GM18505 (cell line): ENCODE measurements around the gene PRR14L.
"Not testable (repeated sequence)": the region's sequence is repeated elsewhere in the genome, so short reads cannot be mapped to it uniquely, and the experiment has no call there.

Experiments used
- ATAC-seq: cut with Tn5 transposase; IDR thresholded peaks from one replicate; pipeline ENCODE4 v1.9.1; 2021; ENCODE audit not compliant: unreplicated experiment
- POLR2A ChIP-seq: IDR thresholded peaks from 4 replicates; pipeline ENCODE4 v1.6.1; 2011; ENCODE audit warnings: borderline replicate concordance; ENCODE audit not compliant: insufficient read depth, insufficient read length; ENCODE audit errors: extremely low read depth

Gene PRR14L

DNA sequence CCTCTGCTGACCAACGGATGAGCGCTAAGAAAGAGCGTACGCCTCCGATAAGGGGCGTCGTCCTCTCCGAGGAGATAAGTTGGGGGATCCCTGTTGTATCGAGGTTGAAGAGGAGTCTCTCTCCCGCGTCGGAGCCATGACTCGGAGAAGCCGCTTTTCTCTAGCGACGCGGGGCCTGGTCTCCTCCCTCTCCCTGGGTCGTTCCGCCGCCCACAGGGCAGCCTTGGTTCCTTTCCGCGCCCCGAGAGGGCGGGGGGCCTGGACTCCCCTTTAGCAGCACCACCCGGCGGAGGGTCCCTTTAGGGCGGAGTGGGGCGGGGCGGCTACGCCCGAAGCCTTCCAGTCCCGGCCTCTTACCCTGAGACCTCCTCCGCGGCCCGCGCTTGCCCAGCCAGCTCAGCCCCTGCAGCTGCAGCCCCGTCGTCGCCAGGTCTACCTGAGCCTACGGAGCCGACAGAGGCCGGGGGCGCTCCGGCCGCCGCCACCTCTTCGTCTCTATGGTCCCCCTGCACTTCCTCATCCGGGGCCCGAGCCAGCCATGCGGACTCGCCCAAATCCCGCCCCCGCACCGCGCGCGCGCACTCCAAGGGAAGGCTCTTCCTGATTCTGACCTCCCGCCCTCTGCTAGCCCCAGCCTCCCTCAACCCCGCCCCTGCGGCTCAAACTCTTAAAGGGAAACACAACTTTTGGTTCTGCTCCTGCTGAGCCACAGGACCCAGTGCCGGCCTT is at the start of gene PRR14L:
PRR14L (minus strand) TSS at position 497 of the 729 bp plus-strand sequence. CDS start 11,272 bp downstream, outside the sequence.
- TF ChIP-seq POLR2A: peak; percentile 95
- ATAC-seq: peak; percentile 52

DNA sequence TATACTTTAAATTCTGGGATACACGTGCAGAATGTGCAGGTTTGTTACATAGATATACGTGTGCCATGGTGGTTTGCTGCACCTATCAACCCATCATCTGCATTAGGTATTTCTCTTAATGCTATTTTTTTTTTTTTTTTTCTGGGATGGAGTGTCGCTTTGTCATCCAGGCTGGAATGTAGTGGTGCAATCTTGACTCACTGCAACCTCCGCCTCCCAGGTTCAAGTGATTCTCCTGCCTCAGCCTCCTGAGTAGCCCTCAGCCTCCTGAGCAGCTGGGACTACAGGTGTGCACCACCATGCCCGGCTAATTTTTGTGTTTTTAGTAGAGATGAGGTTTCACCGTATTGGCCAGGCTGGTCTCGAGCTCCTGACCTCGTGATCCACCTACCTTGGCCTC is 49.4 kb upstream of the PRR14L start:
- ATAC-seq: not testable (repeated sequence)

DNA sequence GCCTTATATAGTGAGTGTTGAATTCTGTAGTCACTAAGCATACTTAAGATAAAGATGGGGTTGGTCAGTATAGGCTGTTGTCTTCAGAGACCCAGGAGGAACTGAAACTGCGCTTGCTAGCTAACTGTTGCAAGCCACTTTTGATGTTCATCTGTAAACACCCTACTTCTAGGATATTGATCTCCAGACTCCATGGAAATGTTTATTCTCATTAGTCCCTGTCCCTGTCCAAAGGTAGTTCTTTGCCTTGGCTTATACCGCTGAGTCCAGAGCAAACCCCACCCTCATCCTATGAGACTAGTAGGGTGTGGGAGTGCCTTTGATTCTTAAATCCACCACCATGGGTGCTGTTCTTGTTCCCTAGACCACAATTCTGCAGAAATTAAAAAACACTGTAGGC is 40.3 kb upstream of the PRR14L start:
- TF ChIP-seq POLR2A: no peak

DNA sequence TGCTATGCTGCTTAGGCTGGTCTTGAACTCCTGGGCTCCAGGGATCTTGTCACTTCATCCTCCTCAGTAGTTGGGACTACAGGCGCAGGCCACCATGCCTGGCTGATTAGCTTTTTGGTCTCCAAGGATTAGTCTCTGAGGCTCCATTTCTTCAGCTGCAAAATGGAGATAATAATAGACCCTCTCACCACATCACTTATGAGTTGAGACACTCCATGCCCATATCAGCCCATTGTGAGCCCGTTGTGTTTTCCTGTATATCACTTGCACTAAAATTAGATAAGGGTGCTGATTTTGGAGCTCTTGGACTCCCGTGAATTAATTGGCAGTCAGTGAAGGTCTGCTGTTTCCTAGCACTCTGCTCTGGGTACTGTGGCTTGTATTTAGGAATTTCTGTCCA is 39.9 kb upstream of the PRR14L start:
- no peak for ATAC-seq
- TF ChIP-seq POLR2A: no peak

More for the DNA sequence above, 40.3 kb upstream of the PRR14L start:
- no peak for ATAC-seq

DNA sequence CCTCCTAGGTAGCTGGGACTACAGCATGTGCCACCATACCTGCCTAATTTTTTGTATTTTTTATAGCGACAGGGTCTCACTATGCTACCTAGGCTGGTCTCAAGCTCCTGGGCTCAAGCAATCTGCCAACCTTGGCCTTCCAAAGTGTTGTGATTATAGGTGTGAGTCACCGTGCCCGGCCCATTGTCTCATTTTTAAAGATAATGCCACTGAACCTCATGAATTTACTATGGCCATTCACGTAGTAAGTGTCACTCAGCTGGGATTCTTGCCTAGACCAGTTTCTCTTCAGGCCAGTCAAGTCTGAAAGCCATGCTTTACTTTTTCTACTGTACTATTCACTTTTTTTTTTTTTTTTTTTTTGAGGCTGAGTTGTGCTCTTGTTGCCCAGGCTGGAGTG is 26.3 kb upstream of the PRR14L start:
- ATAC-seq: no peak
- no peak for TF ChIP-seq POLR2A

DNA sequence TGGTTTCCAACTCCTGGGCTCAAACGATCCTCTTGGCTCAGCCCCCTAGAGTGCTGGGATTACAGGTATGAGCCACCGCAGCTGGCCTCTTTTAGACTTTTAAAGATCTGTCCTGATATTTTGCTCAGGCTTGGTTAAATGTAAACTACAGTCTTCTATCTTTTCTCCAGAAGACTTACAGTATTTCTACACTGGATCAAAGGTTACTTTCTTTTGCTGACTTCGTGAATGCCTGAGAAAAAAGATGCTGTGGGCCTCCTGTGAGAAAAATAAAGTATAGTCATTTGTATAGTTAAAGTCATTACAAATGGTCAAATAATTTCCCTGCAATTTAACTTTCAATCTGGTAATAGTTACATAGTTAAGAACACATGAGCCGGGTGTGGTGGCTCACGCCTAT is 23.5 kb upstream of the PRR14L start:
- TF ChIP-seq POLR2A: no peak
- ATAC-seq: no peak

DNA sequence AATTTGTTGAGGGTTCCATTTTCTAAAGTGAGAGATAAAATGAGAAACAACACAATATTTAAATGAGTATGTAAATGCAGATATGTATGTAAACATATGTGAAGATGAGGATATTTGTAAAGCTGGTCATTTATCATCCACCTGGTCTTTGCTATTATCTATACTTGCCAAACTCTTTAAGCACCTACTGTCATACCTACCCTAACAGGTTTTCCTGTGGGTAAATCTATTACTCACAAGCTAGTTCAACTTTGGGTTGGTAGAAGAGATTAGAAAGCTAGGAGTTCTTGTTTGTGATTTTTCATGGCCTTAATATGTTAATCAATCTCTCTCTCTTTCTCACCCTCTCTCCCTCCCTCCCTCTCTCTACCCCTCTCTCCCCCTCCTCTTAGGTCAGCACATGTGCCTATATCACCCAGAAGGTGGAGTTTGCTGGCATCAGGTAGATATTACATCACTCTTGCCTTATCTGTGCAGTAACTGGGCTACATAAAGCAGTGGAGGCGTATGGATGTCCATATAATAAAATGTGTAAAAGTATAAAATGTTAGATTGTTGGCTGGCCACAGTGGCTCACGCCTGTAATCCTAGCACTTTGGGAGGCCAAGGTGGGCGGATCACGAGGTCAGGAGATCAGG is 18.6 kb upstream of the PRR14L start:
- no peak for ATAC-seq
- no peak for TF ChIP-seq POLR2A

DNA sequence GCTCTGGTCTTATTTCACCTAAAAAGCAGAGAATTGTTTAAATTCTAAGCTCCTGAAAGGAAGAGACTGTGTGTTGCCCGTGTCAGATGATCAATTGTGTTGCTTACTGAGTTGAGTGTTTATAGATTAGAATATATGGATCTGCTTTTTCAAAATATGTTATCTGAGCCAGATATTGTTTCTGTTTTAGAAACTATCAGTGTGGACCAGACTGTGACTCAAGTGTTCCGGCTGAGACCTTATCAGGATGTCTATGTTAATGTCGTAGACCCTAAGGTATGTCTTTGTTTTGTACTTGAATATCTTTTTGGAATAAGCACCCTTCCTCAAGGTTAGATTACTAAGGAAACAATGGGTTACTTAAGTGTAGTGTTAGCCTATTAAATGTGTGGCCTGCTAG is 14.9 kb upstream of the PRR14L start:
- no peak for TF ChIP-seq POLR2A
- no peak for ATAC-seq

DNA sequence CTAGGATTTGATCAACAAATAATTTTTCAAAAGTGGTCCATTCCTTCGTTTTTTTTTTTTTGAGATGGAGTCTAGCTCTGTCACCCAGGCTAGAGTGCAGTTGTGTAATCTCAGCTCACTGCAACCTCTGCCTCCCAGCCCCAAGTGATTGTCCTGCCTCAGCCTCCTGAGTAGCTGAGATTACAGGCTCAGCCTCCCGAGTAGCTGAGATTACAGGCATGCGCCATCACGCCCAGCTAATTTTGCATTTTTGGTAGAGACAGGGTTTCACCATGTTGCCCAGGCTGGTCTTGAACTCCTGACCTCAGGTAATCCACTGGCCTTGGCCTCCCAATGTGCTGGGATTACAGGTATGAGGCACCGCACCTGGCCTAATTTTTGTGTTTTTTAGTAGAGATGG is 8.9 kb upstream of the PRR14L start:
- not testable (repeated sequence) for ATAC-seq

DNA sequence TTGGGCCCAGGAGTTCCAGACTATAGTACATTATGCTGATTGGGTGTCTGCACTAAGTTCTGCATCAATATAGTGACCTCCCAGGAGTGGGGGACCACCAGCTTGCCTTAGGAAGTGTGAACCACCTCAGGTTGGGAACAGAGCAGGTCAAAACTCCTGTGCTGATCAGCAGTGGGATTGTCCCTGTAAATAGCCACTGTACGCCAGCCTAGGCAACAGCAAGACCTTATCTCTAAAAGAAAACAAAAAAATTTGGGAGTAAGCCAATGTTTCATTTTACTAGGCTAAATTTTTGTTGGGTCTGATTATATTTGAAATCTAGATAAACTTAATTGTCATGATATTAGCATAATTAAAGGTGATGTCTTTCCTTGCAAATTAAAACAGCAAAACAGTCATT is 7.3 kb upstream of the PRR14L start:
- no peak for ATAC-seq
- TF ChIP-seq POLR2A: no peak

DNA sequence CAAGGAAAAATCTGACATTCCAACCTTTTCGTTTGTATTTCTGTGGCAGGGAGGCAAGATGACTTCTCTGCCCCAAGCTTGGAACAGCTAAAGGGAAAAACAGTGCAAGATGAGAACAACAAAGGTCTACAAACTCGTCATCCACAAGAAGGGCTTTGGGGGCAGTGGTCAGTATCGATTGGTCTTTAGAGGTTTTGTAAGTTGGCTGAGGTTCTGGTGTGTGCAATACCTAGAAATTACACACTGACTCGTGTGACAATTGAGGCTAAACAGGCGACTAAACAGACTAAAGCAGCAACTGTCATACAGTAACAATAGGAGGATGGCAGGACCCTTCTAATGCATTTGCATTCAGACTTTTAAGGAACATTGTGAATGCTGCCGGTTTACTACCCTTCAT is 4.9 kb upstream of the PRR14L start:
- TF ChIP-seq POLR2A: no peak
- no peak for ATAC-seq

DNA sequence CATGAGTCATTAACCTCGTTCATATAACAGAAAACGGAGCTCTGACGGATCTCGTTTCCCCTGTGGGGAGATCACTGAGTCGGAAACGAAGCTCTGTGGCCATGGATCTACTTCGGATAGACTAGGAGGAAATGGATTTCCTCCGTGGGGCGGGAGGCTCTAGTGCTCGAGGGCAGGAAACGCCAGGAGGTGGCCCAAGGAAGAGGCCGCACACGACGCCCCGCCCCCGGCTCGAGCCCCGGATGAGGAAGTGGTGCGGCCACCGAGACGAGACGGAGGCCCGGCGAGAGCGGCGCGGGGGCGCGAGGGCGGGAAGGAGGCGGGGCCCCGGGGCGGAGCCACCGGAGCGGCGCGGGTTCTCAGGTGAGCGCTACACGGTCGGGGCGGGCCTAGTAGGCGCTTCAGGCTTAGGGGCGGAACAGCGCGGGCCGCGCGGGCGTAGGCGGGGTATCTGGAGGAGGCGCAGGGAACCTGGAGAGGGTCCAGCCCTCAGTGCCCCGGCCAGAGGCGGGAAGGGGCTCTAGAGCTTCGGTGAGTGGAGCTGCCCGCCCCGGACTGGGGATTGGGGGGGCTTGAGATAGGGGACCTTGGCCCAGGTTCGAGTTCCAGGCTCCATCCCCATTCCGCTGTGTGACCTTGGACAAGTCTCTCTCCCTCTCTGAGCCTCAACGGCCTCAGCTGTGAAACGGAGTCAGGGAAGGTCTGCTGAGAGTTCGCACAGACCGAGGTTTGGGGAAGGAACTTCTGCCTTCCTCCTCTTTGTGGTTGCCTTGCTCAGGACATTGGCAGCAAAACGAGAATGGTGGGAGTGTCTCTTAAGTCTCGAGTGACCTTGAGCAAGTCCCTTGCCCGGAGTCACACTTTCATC is 3.9 kb upstream of the PRR14L start, which contains the start of gene DEPDC5:
DEPDC5 (plus strand) TSS at position 386 of the 868 bp plus-strand sequence. CDS start 903 bp downstream, outside the sequence.
- peak; percentile 92 for TF ChIP-seq POLR2A
- ATAC-seq: peak; percentile 66

DNA sequence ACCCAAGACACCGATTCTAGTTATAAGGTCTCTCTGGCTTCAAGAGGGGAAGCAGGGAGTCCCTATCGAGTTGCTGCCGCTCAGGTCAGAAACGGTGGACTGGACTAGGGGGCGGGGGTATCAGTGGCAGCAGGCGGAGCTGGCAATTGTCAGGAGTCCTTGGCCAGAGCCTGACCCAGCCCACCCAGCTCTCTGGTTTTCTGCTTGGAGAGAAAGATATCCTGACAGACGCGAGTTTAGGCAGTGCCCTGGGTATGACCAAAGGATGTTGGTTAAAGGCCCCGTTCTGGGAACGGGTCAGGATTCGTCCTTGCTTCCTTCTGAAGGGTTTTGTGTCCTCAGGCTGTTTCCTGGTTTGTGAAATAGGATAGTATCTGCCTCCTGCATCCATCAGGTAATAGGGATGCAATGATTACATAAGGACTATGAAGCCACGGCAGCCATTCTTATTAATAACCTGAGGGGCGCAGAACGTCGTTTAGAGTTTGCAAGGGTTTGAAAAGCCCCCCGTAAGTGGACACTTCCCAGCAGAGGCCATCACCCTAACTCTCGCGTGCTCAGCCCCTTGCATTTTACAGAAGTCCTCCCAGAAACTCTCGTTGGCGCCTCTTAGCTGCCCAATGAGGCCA is 3.2 kb upstream of the PRR14L start:
- ATAC-seq: peak; percentile 7
- no peak for TF ChIP-seq POLR2A
